Neural cell (in vitro differentiated cells): ENCODE measurements around the gene DLG2. TPM values are rescaled to one million over a fixed set of nuclear protein-coding genes. Genes with fewer than 3 reads are reported as not detected.
A peak's percentile ranks its signal among the peaks of the same experiment; 100 is the strongest.

Experiments used
- H2AFZ ChIP-seq: fragments of 200-600, 300-800 bp; sonication (generic), shearing (Covaris generic); 2 replicates; pipeline ENCODE4 v1.6.0; 2014; ENCODE audit warnings: low read depth, mild to moderate bottlenecking, antibody characterized with exemption, low read length, moderate library complexity
- H3F3A ChIP-seq: fragments of 200-600 bp; shearing (Covaris generic); 2 replicates; pipeline ENCODE4 v1.6.1; 2016; ENCODE audit warnings: mild to moderate bottlenecking, moderate library complexity, mixed read lengths, antibody characterized with exemption, low read length; ENCODE audit not compliant: insufficient read depth, poor library complexity, severe bottlenecking
- H3K27ac ChIP-seq: fragments of 200-600, 300-800 bp; sonication (generic), shearing (Covaris generic); 2 replicates; pipeline ENCODE4 v1.5.1; 2014; ENCODE audit warnings: mild to moderate bottlenecking, low read length, moderate library complexity
- H3K27me3 ChIP-seq: fragments of 300-800, 200-600 bp; sonication (generic), shearing (Covaris generic); 2 replicates; pipeline ENCODE4 v1.6.0; 2014; ENCODE audit warnings: mild to moderate bottlenecking, low read depth, low read length, moderate library complexity; ENCODE audit not compliant: insufficient read depth
- H3K36me3 ChIP-seq: fragments of 300-800, 200-600 bp; sonication (generic), shearing (Covaris generic); 2 replicates; pipeline ENCODE4 v1.5.1; 2014; ENCODE audit warnings: mild to moderate bottlenecking, antibody characterized with exemption, low read length, moderate library complexity; ENCODE audit not compliant: insufficient read depth
- H3K4me2 ChIP-seq: fragments of 300-800, 200-600 bp; sonication (generic), shearing (Covaris generic); 2 replicates; pipeline ENCODE4 v1.6.0; 2014; ENCODE audit warnings: mild to moderate bottlenecking, low read length
- H3K4me3 ChIP-seq: fragments of 300-800, 200-600 bp; sonication (generic), shearing (Covaris generic); 2 replicates; pipeline ENCODE4 v1.5.1; 2014; ENCODE audit warnings: mild to moderate bottlenecking, low read length, moderate library complexity
- H3K79me2 ChIP-seq: fragments of 200-600 bp; shearing (Covaris generic); replicated peaks from 2 replicates; pipeline ENCODE4 v1.6.0; 2014; ENCODE audit warnings: mild to moderate bottlenecking, low read length, moderate library complexity; ENCODE audit not compliant: insufficient read depth
- H3K9ac ChIP-seq: fragments of 300-800, 200-600 bp; sonication (generic), shearing (Covaris generic); 2 replicates; pipeline ENCODE4 v1.6.1; 2016; ENCODE audit warnings: mild to moderate bottlenecking, low read length, mixed read lengths
- H3K9me2 ChIP-seq: fragments of 200-600 bp; shearing (Covaris generic); 2 replicates; pipeline ENCODE4 v1.6.1; 2016; ENCODE audit warnings: mild to moderate bottlenecking, low read length, mixed read lengths; ENCODE audit not compliant: insufficient read depth
- H3K9me3 ChIP-seq: fragments of 200-600, 300-800 bp; sonication (generic), shearing (Covaris generic); 2 replicates; pipeline ENCODE4 v1.6.1; 2016; ENCODE audit warnings: mild to moderate bottlenecking, mixed run types, low read length, moderate library complexity, mixed read lengths
- H4K20me1 ChIP-seq: fragments of 200-600 bp; shearing (Covaris generic); 2 replicates; pipeline ENCODE4 v1.6.1; 2016; ENCODE audit warnings: mild to moderate bottlenecking, mixed run types; ENCODE audit not compliant: insufficient read depth
- EP300 ChIP-seq: fragments of 450-650 bp; conservative IDR thresholded peaks from 2 replicates; pipeline ENCODE4 v1.6.1; 2014; ENCODE audit warnings: antibody characterized with exemption, mild to moderate bottlenecking, moderate library complexity; ENCODE audit not compliant: poor library complexity, severe bottlenecking
- EZH2 ChIP-seq: fragments of 200-600, 300-800 bp; shearing (Covaris generic), sonication (generic); IDR thresholded peaks from 2 replicates; pipeline ENCODE4 v1.6.1; 2014; ENCODE audit warnings: antibody characterized with exemption, low read length, borderline replicate concordance, mild to moderate bottlenecking; ENCODE audit not compliant: insufficient read depth, poor library complexity, severe bottlenecking
- MXI1 ChIP-seq: fragments of 450-650 bp; conservative IDR thresholded peaks from 2 replicates; pipeline ENCODE4 v1.6.1; 2014; ENCODE audit warnings: antibody characterized with exemption, mild to moderate bottlenecking; ENCODE audit not compliant: poor library complexity, severe bottlenecking
- POLR2AphosphoS5 ChIP-seq: IDR thresholded peaks from 2 replicates; pipeline ENCODE4 v1.6.1; 2012
- RAD21 ChIP-seq: fragments of 450-650 bp; conservative IDR thresholded peaks from 2 replicates; pipeline ENCODE4 v1.6.1; 2014; ENCODE audit warnings: antibody characterized with exemption, mild to moderate bottlenecking, moderate library complexity
- SMC3 ChIP-seq: fragments of 450-650 bp; conservative IDR thresholded peaks from 2 replicates; pipeline ENCODE4 v1.6.1; 2014; ENCODE audit warnings: antibody characterized with exemption, mild to moderate bottlenecking, moderate library complexity; ENCODE audit not compliant: poor library complexity
- TAF1 ChIP-seq: IDR thresholded peaks from 2 replicates; pipeline ENCODE4 v1.6.1; 2012; ENCODE audit warnings: low read depth
- polyA plus RNA-seq: library from polyadenylated mRNA; depleted of rRNA; stranded (reverse); fragments of >200 nt; gene quantifications from 2 replicates; pipeline ENCODE4 v1.2.3, GENCODE V29; 2014
- TF ChIP-seq, protein P1 (sequence below): fragments of 450-650 bp; IDR thresholded peaks from 2 replicates; pipeline ENCODE4 v1.5.1; 2014; ENCODE audit warnings: antibody characterized with exemption, mild to moderate bottlenecking, moderate library complexity; ENCODE audit not compliant: poor library complexity, severe bottlenecking
- TF ChIP-seq, protein P2 (sequence below): IDR thresholded peaks from 2 replicates; pipeline ENCODE4 v1.6.1; 2012; ENCODE audit warnings: borderline replicate concordance

The DLG2 gene
- polyA plus RNA-seq, 1 donor from 2014 or later: 179 TPM

GRCh38 chr11:84830372-84830771 is 796.8 kb downstream of the DLG2 start:
- no peak overlapping the region for H3K4me3 ChIP-seq
- no peak overlapping the region for H3K9ac ChIP-seq
- no peak overlapping the region for H2AFZ ChIP-seq
- TF ChIP-seq EP300: no peak
- TF ChIP-seq SMC3: no peak
- TF ChIP-seq RAD21: no peak
- TF ChIP-seq, protein P1, sequence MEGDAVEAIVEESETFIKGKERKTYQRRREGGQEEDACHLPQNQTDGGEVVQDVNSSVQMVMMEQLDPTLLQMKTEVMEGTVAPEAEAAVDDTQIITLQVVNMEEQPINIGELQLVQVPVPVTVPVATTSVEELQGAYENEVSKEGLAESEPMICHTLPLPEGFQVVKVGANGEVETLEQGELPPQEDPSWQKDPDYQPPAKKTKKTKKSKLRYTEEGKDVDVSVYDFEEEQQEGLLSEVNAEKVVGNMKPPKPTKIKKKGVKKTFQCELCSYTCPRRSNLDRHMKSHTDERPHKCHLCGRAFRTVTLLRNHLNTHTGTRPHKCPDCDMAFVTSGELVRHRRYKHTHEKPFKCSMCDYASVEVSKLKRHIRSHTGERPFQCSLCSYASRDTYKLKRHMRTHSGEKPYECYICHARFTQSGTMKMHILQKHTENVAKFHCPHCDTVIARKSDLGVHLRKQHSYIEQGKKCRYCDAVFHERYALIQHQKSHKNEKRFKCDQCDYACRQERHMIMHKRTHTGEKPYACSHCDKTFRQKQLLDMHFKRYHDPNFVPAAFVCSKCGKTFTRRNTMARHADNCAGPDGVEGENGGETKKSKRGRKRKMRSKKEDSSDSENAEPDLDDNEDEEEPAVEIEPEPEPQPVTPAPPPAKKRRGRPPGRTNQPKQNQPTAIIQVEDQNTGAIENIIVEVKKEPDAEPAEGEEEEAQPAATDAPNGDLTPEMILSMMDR: no peak
- TF ChIP-seq, protein P2, sequence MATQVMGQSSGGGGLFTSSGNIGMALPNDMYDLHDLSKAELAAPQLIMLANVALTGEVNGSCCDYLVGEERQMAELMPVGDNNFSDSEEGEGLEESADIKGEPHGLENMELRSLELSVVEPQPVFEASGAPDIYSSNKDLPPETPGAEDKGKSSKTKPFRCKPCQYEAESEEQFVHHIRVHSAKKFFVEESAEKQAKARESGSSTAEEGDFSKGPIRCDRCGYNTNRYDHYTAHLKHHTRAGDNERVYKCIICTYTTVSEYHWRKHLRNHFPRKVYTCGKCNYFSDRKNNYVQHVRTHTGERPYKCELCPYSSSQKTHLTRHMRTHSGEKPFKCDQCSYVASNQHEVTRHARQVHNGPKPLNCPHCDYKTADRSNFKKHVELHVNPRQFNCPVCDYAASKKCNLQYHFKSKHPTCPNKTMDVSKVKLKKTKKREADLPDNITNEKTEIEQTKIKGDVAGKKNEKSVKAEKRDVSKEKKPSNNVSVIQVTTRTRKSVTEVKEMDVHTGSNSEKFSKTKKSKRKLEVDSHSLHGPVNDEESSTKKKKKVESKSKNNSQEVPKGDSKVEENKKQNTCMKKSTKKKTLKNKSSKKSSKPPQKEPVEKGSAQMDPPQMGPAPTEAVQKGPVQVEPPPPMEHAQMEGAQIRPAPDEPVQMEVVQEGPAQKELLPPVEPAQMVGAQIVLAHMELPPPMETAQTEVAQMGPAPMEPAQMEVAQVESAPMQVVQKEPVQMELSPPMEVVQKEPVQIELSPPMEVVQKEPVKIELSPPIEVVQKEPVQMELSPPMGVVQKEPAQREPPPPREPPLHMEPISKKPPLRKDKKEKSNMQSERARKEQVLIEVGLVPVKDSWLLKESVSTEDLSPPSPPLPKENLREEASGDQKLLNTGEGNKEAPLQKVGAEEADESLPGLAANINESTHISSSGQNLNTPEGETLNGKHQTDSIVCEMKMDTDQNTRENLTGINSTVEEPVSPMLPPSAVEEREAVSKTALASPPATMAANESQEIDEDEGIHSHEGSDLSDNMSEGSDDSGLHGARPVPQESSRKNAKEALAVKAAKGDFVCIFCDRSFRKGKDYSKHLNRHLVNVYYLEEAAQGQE: no peak
- no peak for TF ChIP-seq MXI1
- TF ChIP-seq POLR2AphosphoS5: no peak
- TF ChIP-seq TAF1: no peak
- no peak for TF ChIP-seq EZH2
- no peaks in the 10 kb centered on the region for H3F3A ChIP-seq
- H3K4me2 ChIP-seq: no peak overlapping the region
- no peaks in the 10 kb centered on the region for H3K9me3 ChIP-seq
- no peaks in the 10 kb centered on the region for H3K9me2 ChIP-seq
- H3K36me3 ChIP-seq: no peaks in the 10 kb centered on the region
- no peaks in the 10 kb centered on the region for H4K20me1 ChIP-seq
- no peaks in the 10 kb centered on the region for H3K79me2 ChIP-seq
- no peak overlapping the region for H3K27ac ChIP-seq
- H3K27me3 ChIP-seq: no peaks in the 10 kb centered on the region

DNA sequence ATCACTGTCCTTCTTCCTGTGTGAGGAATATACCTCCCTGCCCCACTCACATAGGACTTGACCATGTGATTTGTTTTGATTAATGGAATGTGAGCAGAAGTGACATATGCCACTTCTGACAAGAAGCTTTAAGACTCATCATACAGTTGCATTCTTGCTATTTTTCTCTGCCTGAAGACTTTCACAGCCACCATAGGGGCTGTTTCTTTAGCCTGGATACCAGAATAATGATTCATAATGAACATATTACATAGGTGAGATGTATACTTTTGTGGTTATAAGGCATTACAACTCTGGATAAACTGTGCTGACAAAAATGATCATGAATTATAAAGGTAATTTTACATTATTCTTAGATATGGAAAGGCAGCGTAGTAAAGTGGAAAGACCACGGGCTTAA is 798.0 kb downstream of the DLG2 start:
- no peak overlapping the region for H2AFZ ChIP-seq
- H3K9me2 ChIP-seq: no peaks in the 10 kb centered on the region
- no peak overlapping the region for H3K27ac ChIP-seq
- H4K20me1 ChIP-seq: no peaks in the 10 kb centered on the region
- H3F3A ChIP-seq: no peaks in the 10 kb centered on the region
- H3K36me3 ChIP-seq: no peaks in the 10 kb centered on the region
- no peaks in the 10 kb centered on the region for H3K79me2 ChIP-seq
- no peak overlapping the region for H3K9ac ChIP-seq
- TF ChIP-seq EP300 (peak; percentile 64), EZH2 (no peak)
- no peaks in the 10 kb centered on the region for H3K9me3 ChIP-seq
- H3K4me2 ChIP-seq: no peak overlapping the region
- no peaks in the 10 kb centered on the region for H3K27me3 ChIP-seq
- H3K4me3 ChIP-seq: no peak overlapping the region

- Histone ChIP-seq H3K79me2 (no peaks in the 10 kb centered on the region), H3K9ac (no peak overlapping the region), H3K4me2 (no peak overlapping the region), H3K27me3 (no peaks in the 10 kb centered on the region), H3K9me3 (no peaks in the 10 kb centered on the region), H3K27ac (no peak overlapping the region), H4K20me1 (no peaks in the 10 kb centered on the region), H3F3A (no peaks in the 10 kb centered on the region), H3K4me3 (no peak overlapping the region), H2AFZ (no peak overlapping the region), H3K9me2 (no peaks in the 10 kb centered on the region), H3K36me3 (no peaks in the 10 kb centered on the region)
- TF ChIP-seq MXI1 (no peak), EP300 (no peak), TAF1 (no peak), RAD21 (no peak), EZH2 (no peak), POLR2AphosphoS5 (no peak), SMC3 (no peak)
- TF ChIP-seq, protein P1: no peak
- TF ChIP-seq, protein P2: no peak
Observed at GRCh38 chr11:84828616-84829015, 798.5 kb downstream of the DLG2 start.
